ENCODE data around the gene EPS8L1.
A peak's percentile ranks its signal among the peaks of the same experiment; 100 is the strongest.
"Not testable (repeated sequence)": the region's sequence is repeated elsewhere in the genome, so short reads cannot be mapped to it uniquely, and the experiment has no call there.

Gene EPS8L1

DNA sequence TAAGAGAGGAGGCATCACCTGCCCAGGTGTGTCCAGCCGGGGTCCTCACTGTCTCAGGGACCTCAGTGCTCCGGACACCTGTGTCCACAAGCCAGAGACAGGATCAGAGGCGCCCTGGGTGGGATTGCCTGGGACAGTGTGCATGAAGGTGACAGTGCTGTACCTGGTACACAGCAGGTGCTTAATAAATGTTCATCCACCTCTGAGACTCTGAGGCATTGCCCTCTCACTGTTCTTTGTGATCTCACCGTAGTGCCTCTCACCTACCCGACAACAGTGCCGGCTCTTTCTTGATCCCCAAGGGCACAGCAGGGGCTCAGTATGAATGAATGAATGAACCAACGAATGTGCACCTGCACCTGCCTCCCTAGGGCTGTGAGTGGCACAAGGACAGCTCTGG, 21.9 kb upstream of the EPS8L1 start:
- no peaks in the 10 kb centered on the region for H3K9me3 ChIP-seq (ENCODE audit: control insufficient read depth, insufficient read depth, low read length)
- no peak overlapping the region for H3K4me3 ChIP-seq (ENCODE audit: low read depth, low read length)
- no peak overlapping the region for H3K9ac ChIP-seq (ENCODE audit: low read depth, low read length)
- no peaks in the 10 kb centered on the region for H3K27me3 ChIP-seq (ENCODE audit: control insufficient read depth, insufficient read depth, low read length)
- H3K4me1 ChIP-seq (ENCODE audit: control insufficient read depth, insufficient read depth, low read length), result no peaks in the 10 kb centered on the region
- peaks cover 73% of the 10 kb centered on the region for H3K36me3 ChIP-seq (ENCODE audit: control insufficient read depth, insufficient read depth, low read length)
- no peak overlapping the region for H3K27ac ChIP-seq (ENCODE audit: low read depth, low read length)

- Histone ChIP-seq H3K27ac (ENCODE audit: low read depth, low read length) (no peak overlapping the region), H3K9ac (ENCODE audit: low read depth, low read length) (no peak overlapping the region), H3K4me1 (ENCODE audit: control insufficient read depth, insufficient read depth, low read length) (no peaks in the 10 kb centered on the region)
These were observed 18.8 kb upstream of the EPS8L1 start for GRCh38 chr19:55056827-55057226.

DNA sequence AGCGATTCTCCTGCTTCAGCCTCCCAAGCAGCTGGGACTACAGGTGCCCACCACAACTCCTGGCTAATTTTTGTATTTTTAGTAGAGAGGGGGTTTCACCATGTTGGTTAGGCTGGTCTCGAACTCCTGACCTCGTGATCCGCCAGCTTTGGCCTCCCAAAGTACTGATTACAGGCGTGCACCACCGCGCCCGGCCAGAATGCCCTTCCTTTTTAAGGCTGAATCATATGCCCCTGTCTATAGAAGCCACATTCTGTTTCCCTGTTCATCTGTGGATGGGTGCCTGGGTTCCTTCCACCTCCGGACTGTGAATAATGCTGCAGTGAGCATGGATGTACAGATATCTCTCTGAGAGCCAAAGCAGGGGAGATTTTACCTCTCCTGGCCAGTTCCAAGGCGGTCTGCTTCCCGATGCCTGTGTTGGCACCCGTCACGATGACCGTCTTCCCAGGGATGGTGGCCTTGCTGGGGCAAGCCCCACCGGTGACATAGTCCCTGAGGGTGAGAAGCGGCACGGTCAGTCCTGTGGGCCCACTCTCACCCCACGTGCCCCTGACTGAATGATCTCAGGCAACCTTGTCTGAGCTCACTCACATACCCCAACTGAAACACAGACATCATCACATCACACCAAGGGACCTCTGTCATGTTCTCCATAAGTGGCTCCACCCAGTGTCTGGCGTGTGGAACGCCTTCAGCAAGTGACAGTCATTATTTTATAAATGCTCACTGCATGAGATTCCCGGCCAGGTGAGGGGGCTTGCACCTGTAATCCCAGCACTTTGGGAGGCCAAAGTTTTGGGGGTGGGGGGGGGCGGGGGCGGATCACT, 16.7 kb upstream of the EPS8L1 start:
- no peak overlapping the region for H3K4me3 ChIP-seq (ENCODE audit: low read depth, low read length)
- H3K27ac ChIP-seq (ENCODE audit: low read depth, low read length), result no peak overlapping the region
- no peaks in the 10 kb centered on the region; the same call in 1 of the 2 replicates for H3K27me3 ChIP-seq (ENCODE audit: control insufficient read depth, insufficient read depth, low read length)
- no peaks in the 10 kb centered on the region for H3K4me1 ChIP-seq (ENCODE audit: control insufficient read depth, insufficient read depth, low read length)
- no peaks in the 10 kb centered on the region for H3K9me3 ChIP-seq (ENCODE audit: control insufficient read depth, insufficient read depth, low read length)
- no peak overlapping the region for H3K9ac ChIP-seq (ENCODE audit: low read depth, low read length)
- H3K36me3 ChIP-seq (ENCODE audit: control insufficient read depth, insufficient read depth, low read length), result peaks cover 43% of the 10 kb centered on the region

More at GRCh38 chr19:55056827-55057226, 18.8 kb upstream of the EPS8L1 start:
- no peaks in the 10 kb centered on the region for H3K27me3 ChIP-seq (ENCODE audit: control insufficient read depth, insufficient read depth, low read length)
- H3K9me3 ChIP-seq (ENCODE audit: control insufficient read depth, insufficient read depth, low read length), result no peaks in the 10 kb centered on the region
- H3K4me3 ChIP-seq (ENCODE audit: low read depth, low read length), result no peak overlapping the region
- peaks cover 54% of the 10 kb centered on the region for H3K36me3 ChIP-seq (ENCODE audit: control insufficient read depth, insufficient read depth, low read length)

- not testable (repeated sequence) for H3K9me3 ChIP-seq (ENCODE audit: control insufficient read depth, insufficient read depth, low read length); H3K27me3 ChIP-seq (ENCODE audit: control insufficient read depth, insufficient read depth, low read length); H3K27ac ChIP-seq (ENCODE audit: low read depth, low read length); H3K4me3 ChIP-seq (ENCODE audit: low read depth, low read length); H3K4me1 ChIP-seq (ENCODE audit: control insufficient read depth, insufficient read depth, low read length); H3K9ac ChIP-seq (ENCODE audit: low read depth, low read length)
- H3K36me3 ChIP-seq (ENCODE audit: control insufficient read depth, insufficient read depth, low read length), result peaks cover 33% of the 10 kb centered on the region
These were observed 15.4 kb upstream of the EPS8L1 start for GRCh38 chr19:55060287-55060686.

DNA sequence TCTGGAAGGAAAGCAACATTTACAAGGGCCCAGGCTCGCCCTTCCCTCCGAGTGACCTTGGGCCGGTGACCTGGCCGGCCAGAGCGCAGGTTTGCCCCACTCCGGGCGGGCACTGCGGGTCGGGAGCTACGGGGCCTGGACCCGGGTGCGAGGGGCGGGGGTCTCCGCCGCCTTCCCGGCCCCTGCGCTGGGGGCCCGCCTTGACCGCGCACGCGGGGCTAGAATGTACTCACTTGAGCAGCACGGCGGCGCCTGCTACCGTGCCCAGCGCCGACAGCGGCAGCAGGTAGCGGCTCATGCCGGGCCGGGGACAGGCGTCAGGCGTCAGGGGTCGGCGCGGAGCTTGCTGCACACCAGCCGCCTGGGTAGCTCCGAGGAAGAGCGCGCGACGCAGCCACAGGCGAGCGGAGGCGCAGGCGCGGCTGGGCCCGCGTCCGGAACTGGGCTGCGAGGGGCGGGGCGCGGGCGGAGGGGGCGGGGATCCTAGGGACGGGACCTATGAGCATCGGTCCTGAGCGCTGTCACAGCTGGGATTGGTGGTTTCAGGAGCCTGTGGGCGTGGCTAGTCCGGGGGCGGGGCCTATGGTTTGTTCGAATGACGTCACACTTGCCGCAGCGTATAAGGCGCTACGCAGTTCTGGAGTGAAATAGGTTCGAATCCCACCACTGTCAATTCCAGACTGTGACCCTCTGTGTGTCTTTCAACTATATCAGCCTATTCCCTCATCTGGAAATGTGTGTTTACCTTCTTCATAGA, 12.8 kb upstream of the EPS8L1 start, which contains the start of gene RDH13:
Gene RDH13, minus strand, starts transcription at position 414 of the 757 bp plus-strand sequence. Its CDS starts 116 bp downstream, at position 298.
- Histone ChIP-seq H3K4me3 (ENCODE audit: low read depth, low read length) (peak within 1 kb of the TSS; percentile 91), H3K4me1 (ENCODE audit: control insufficient read depth, insufficient read depth, low read length) (no peaks in the 10 kb centered on the region), H3K9ac (ENCODE audit: low read depth, low read length) (peak within 1 kb of the TSS; percentile 70), H3K9me3 (ENCODE audit: control insufficient read depth, insufficient read depth, low read length) (no peaks in the 10 kb centered on the region), H3K36me3 (ENCODE audit: control insufficient read depth, insufficient read depth, low read length) (peaks cover 12% of the 10 kb centered on the region; the same call in 1 of the 2 replicates), H3K27me3 (ENCODE audit: control insufficient read depth, insufficient read depth, low read length) (peaks cover 22% of the 10 kb centered on the region), H3K27ac (ENCODE audit: low read depth, low read length) (peak within 1 kb of the TSS; percentile 59)

GRCh38 chr19:55063492-55063843, 12.2 kb upstream of the EPS8L1 start:
- H3K9ac ChIP-seq (ENCODE audit: low read depth, low read length), result no peak overlapping the region
- H3K27me3 ChIP-seq (ENCODE audit: control insufficient read depth, insufficient read depth, low read length), result peaks cover 27% of the 10 kb centered on the region
- no peak overlapping the region for H3K27ac ChIP-seq (ENCODE audit: low read depth, low read length)
- H3K4me3 ChIP-seq (ENCODE audit: low read depth, low read length), result no peak overlapping the region; the same call in 1 of the 2 replicates
- no peaks in the 10 kb centered on the region for H3K9me3 ChIP-seq (ENCODE audit: control insufficient read depth, insufficient read depth, low read length)
- peaks cover 7% of the 10 kb centered on the region; the same call in 1 of the 2 replicates for H3K36me3 ChIP-seq (ENCODE audit: control insufficient read depth, insufficient read depth, low read length)
- no peaks in the 10 kb centered on the region for H3K4me1 ChIP-seq (ENCODE audit: control insufficient read depth, insufficient read depth, low read length)

DNA sequence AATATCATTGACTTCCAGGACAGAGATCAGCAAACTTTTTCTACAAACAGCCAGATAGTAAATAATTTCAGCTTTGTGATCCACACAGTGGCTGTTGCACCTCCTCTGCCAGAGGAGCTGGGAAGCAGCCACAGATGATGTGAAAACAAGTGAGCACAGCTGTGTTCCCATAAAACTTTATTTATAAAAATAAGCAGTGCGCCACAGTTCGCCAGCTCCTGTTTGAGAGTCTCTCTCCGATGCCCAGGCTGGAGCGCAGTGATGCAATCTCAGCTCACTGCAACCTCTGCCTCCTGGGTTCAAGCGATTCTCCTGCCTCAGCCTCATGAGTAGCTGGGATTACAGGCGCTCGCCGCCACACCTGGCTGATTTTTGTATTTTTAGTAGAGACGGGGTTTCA, 10.2 kb upstream of the EPS8L1 start:
- H3K27me3 ChIP-seq (ENCODE audit: control insufficient read depth, insufficient read depth, low read length), result peaks cover 42% of the 10 kb centered on the region
- H3K4me3 ChIP-seq (ENCODE audit: low read depth, low read length); H3K36me3 ChIP-seq (ENCODE audit: control insufficient read depth, insufficient read depth, low read length); H3K4me1 ChIP-seq (ENCODE audit: control insufficient read depth, insufficient read depth, low read length); H3K9ac ChIP-seq (ENCODE audit: low read depth, low read length); H3K9me3 ChIP-seq (ENCODE audit: control insufficient read depth, insufficient read depth, low read length); H3K27ac ChIP-seq (ENCODE audit: low read depth, low read length): not testable (repeated sequence)

GRCh38 chr19:55066107-55066709, 9.5 kb upstream of the EPS8L1 start:
- no peak overlapping the region for H3K4me3 ChIP-seq (ENCODE audit: low read depth, low read length)
- H3K9ac ChIP-seq (ENCODE audit: low read depth, low read length), result no peak overlapping the region
- H3K27ac ChIP-seq (ENCODE audit: low read depth, low read length), result no peak overlapping the region
- no peaks in the 10 kb centered on the region for H3K9me3 ChIP-seq (ENCODE audit: control insufficient read depth, insufficient read depth, low read length)
- no peaks in the 10 kb centered on the region for H3K36me3 ChIP-seq (ENCODE audit: control insufficient read depth, insufficient read depth, low read length)
- peaks cover 6% of the 10 kb centered on the region; the same call in 1 of the 2 replicates for H3K4me1 ChIP-seq (ENCODE audit: control insufficient read depth, insufficient read depth, low read length)
- peaks cover 49% of the 10 kb centered on the region for H3K27me3 ChIP-seq (ENCODE audit: control insufficient read depth, insufficient read depth, low read length)

GRCh38 chr19:55067869-55068268, 7.8 kb upstream of the EPS8L1 start:
- Histone ChIP-seq H3K9ac (ENCODE audit: low read depth, low read length) (no peak overlapping the region), H3K36me3 (ENCODE audit: control insufficient read depth, insufficient read depth, low read length) (no peaks in the 10 kb centered on the region)

GRCh38 chr19:55068950-55069864, 6.5 kb upstream of the EPS8L1 start:
- Histone ChIP-seq H3K9me3 (ENCODE audit: control insufficient read depth, insufficient read depth, low read length) (no peaks in the 10 kb centered on the region), H3K27ac (ENCODE audit: low read depth, low read length) (peak overlapping the region; percentile 64), H3K4me1 (ENCODE audit: control insufficient read depth, insufficient read depth, low read length) (peaks cover 6% of the 10 kb centered on the region; the same call in 1 of the 2 replicates), H3K4me3 (ENCODE audit: low read depth, low read length) (peak overlapping the region; percentile 59), H3K9ac (ENCODE audit: low read depth, low read length) (no peak overlapping the region), H3K36me3 (ENCODE audit: control insufficient read depth, insufficient read depth, low read length) (no peaks in the 10 kb centered on the region), H3K27me3 (ENCODE audit: control insufficient read depth, insufficient read depth, low read length) (peaks cover 71% of the 10 kb centered on the region)

More at GRCh38 chr19:55067869-55068268, 7.8 kb upstream of the EPS8L1 start:
- H3K27me3 ChIP-seq (ENCODE audit: control insufficient read depth, insufficient read depth, low read length), result peaks cover 63% of the 10 kb centered on the region
- H3K4me3 ChIP-seq (ENCODE audit: low read depth, low read length), result no peak overlapping the region
- no peaks in the 10 kb centered on the region for H3K9me3 ChIP-seq (ENCODE audit: control insufficient read depth, insufficient read depth, low read length)
- H3K27ac ChIP-seq (ENCODE audit: low read depth, low read length), result no peak overlapping the region
- H3K4me1 ChIP-seq (ENCODE audit: control insufficient read depth, insufficient read depth, low read length), result peaks cover 6% of the 10 kb centered on the region; the same call in 1 of the 2 replicates
